Hepatic stellate cell (primary cell): ENCODE results near the gene BCAS3.

Experiments used
- DNase-seq: peaks from one replicate; pipeline ENCODE4 v3.0.0; 2011; ENCODE audit warnings: low spot score

Gene BCAS3

DNA sequence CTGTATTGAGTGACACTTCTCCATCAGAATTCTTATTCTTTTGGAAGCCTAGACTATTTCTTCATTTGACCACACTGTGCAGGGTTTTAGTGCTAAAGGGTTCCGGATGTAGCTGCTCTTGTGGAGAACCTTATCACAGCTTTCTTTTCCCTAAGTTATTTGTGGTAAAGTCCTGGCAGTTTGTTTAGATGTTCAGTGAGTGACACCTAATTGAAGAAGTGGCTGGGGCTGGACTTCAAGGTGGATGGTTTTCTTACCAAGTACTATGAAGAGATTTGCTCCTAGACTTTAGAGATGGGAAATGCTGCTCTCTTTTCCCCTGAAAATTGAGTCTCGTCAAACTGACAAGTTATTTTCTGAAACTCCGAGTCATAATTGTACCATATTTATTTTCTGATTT lies 578.0 kb downstream of the BCAS3 start:
- DNase-seq, result no peak

DNA sequence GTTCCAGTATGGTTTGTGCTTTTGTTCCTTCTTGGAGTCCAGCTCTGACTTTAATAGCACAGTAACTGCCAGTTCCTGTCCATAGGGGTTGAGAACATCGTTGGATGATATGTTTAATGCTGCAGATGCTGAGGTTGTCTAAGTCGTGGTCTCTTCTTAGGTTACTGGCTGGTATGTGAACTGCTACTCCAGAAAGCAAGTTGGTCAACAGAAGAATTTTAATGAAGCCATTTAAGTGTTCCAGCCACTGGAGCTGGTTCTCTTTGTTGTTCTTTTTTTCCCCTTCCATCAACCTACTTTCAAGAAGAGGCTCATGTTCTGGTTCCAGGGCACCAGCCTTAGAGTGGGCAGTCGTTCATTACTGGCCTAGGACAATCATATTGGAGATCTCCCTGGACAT lies 581.7 kb downstream of the BCAS3 start:
- no peak for DNase-seq

DNA sequence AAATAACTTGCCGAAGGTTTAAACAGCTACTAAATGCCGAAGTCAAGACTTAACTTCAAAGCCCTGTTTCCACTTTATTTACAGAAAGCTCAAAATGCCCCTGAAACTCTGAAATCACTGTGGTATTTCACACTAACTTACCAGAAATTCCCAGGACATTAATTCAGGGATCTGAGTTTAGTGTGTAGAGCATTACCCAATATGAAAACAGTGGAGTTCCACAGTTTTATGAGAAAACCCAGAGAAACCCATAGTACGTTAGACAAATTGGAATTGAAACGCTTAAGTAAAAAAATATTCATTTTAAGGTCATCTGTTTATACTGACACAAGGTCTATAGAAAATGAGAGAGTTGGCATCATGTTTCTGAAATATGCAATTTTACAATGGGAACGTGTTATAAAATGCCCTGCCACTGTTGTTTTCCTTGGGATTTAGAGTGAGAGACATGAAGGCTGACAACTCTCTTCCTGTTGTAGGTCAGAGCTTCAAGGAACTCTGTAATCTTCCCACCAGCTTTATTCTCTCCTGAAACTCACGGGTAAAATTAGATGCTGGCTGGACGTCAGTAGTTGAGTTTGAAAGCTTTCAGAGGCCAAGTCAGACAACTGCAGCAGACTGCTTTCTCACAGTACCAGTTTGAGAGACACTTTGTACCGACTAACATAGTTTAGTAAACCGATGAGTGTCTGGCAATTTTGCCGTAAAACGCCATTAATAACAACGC lies 582.6 kb downstream of the BCAS3 start:
- DNase-seq, result peak; percentile 40

DNA sequence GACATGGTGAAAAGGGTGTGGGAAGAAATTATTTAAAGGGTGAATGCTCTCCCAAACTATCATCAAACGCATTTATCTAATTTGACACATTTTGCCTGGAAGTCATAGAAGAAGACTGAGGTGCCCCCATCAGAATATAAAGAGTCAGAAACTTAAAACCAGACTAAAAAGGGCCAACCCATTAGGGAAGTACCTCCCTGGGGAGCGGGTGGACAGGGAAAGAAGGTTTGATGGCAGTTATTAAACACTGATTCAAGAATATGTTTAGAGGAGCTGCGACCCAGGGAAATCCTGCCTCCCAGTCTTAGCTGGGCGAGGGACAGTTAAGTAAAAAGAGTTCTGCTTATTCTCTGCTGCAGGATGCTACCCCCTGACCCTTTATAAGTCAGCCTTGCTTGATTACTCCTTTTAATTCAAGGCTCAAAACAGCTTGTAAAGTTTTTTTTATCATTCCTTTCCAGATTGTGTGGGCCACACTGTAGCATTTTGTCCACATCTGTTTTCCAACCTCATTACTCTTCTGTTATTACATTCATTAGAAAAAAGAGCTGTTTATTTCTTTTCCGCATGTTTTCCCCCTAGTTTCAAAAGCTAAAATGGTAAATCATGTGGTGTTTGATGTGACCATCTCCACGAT lies 583.5 kb downstream of the BCAS3 start:
- no peak for DNase-seq

DNA sequence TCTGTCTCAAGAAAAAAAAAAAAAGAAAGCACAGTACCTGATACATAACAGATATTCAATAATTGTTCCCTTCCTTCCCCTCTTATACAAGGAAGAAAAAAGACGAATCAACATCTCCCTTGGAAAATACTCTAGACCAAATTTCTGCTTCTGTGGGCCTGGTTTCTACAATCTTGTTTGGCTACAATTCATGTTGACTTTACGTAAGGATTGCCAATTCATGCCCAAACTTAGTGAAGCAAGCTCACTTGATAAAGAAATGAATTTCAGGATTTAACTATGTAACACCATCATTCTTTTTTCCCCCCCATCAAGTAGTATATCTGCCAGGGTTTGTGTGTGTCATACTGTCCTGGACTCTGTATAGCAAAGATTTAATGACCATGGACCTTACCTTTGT lies 587.7 kb downstream of the BCAS3 start:
- no peak for DNase-seq

DNA sequence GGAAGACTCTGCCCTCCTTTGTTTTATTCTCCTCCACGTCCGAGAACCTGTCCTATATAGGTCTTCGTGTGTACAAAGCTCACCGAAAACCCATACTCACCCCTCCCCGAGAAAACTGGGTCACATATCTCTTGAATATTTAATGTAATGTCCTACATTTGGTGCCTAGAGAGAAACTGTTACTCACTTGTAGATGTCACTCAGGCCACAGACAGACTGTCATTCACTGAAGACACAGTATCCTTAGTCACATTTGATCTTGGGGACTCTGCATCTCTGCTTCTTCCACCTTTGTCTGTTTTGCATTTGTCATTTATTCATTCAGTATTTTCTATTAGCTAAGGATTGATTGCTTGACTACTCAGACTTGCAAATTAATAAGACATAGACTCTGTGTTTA lies 590.2 kb downstream of the BCAS3 start:
- no peak for DNase-seq

DNA sequence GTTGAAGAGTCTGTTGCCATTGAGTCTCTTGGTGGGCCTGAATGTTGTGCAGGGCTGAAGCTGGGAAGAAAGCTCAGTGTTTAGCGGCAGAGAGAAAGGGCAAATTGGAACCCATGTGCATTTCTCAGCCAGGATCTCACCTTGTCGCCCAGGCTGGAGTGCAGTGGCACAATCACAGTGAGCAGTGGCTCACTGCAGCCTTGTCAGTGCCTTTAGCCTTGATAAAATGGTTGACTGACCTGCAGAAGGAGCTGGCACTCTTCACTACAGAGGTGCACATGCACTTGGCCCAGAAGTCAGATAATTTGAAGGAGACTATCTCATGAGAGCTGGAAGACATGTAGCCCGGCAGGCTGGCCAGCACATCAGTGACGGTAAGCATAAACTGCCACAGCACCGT lies 597.7 kb downstream of the BCAS3 start:
- no peak for DNase-seq

DNA sequence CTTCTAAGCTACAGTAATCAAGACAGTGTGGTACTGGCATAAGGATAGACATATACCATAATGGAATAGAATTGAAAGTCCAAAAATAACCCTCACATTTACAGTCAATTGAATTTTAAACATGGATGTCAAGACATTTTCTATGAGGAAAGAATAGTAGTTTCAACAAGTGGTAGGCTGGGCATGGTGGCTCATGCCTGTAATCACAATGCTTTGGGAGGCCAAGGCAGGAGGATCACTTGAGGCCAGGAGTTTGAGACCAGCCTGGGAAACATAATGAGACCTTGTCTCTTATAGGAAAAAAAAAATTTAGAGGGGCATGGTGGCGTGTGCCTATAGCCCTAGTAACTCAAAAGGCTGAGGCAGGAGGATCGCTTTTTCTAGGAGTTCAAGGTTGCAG lies 599.2 kb downstream of the BCAS3 start:
- DNase-seq, result no peak

DNA sequence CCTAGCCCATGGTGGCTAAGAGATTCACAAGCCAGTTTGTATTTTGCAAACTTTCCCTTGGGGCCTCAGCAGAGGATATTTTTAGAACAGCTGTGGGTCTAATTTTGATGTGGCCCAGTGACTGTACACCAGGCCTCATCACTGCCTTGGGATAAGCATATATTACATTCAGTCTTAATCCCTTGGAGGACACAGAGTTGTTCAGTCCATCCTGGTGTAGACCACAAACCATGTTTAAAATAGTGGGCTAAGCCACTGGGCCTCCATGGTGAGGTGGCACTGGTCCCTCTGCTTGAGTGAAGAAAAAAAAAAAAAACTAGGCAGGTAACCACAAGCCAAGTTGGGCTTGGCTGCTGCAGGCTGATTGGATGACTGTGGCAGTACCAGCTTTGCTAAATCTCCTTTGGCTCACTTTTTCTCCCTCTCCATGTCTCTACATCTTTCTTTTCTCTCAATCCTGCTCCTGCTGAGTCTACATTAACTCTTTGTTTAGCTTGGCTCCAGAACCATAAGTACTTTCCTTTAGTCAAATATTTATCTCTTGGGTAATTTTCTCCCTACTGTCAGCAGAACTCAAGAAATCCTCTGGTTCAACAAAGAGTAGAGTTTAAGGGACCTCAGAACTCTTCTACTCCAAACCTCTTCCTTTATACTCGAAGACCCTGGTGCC lies 602.0 kb downstream of the BCAS3 start:
- peak; percentile 65 for DNase-seq

DNA sequence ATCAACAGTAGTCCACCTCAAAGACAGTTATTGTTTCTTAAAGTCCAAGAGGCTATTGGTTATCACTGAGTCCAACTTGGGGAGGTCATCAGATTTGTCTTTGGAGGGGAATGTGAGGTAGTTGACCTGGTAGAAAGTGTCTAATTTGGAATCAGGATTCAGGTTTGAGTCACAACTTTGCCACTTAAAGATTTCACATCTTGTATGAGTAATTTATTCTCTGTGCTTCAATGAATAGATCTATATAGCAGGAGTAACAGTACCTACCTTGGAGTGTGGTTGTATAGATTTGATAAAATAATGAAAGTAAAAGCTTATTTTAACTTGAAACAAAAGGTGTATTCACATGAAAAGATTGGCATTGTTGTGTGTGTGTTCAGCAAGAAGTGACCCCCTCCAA lies 602.7 kb downstream of the BCAS3 start:
- no peak for DNase-seq

DNA sequence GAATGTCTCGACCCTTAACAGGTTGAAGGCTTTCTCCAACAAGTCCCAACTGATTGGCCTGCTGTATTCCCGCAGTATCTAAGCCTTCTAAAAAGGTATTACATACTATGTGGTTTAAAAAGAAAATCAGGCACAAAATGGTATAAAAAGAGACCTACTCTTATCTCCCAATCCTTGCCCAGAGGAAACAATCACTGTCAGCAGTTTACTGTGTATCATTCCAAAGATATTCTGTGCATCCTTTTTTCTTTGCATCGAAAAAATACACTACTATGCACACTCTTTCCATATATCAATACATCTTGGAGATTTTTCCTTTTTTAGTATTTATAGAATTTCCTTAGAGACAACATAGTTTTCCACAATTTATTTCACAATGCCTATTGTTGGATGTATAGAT lies 603.2 kb downstream of the BCAS3 start:
- no peak for DNase-seq

DNA sequence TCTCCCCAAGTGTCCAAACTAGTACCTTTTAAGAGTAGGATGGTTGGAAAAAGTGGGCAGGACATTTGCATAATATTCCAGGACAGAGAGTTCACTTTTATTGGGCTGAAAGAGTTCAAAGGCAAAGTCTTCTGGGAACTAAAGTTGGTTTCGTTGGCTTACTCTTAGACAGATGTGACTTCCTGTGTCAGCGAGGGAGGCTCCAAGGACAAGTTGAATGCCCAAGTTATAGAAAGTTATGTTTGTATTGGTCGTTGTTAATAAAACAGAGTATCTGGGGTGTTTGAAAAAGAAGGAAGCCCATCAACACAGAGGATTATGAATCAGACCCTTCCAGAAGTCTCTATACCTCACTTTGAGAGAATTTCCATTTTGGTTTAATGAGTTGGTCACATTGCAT lies 604.7 kb downstream of the BCAS3 start:
- DNase-seq, result no peak

DNA sequence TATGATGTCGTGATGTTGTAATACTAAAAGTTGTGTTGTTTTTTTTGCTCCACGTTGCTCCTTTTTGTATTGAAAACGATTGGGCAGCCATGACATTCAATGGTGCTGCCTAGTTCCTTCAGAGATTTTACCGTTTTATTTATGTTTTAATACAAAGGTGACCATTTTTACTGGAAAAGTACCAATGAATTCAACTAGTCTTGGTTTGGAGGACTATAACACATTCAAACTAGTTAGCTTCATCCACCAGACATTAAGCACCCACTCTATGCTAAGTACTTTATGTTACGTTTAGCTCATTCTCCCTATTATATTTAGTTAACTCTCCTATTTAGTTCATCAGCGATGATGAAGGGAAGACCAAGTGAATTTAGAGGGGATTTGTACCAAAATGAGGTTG lies 605.4 kb downstream of the BCAS3 start:
- no peak for DNase-seq

DNA sequence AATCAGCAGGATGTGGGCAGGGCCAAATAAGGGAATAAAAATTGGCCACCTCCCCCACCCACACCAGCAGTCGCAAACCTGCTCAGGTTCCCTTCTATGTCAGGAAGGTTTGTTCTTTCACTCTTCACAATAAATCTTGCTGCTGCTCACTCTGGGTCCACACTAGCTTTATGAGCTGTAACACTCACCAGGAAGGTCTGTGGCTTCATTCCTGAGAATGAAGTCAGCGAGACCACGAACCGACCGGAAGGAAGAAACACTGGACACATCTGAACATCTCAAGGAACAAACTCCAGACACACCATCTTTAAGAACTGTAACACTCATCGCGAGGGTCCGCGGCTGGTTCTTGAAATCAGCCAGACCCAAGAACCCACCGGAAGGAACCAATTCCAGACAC lies 606.5 kb downstream of the BCAS3 start:
- no peak for DNase-seq

DNA sequence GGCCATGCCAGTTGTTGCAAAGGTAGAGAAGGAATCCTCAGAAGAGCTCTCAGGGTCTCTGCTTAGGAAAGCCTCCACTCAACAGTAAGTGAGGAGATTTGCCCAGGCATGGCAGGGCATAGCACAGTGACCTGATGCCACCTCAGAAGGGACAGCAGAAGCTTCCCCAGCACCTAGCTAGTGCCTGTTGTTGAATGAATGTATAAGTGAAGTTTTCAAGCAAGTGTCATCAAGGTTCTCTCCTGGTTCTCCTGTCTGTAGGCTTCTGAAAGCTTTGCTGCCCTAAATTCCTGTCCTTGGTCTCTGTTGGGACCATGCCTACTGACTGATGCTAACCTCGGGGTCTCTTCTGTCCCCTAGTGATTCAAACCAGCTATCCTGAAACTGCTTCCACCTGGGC lies 607.1 kb downstream of the BCAS3 start:
- no peak for DNase-seq

DNA sequence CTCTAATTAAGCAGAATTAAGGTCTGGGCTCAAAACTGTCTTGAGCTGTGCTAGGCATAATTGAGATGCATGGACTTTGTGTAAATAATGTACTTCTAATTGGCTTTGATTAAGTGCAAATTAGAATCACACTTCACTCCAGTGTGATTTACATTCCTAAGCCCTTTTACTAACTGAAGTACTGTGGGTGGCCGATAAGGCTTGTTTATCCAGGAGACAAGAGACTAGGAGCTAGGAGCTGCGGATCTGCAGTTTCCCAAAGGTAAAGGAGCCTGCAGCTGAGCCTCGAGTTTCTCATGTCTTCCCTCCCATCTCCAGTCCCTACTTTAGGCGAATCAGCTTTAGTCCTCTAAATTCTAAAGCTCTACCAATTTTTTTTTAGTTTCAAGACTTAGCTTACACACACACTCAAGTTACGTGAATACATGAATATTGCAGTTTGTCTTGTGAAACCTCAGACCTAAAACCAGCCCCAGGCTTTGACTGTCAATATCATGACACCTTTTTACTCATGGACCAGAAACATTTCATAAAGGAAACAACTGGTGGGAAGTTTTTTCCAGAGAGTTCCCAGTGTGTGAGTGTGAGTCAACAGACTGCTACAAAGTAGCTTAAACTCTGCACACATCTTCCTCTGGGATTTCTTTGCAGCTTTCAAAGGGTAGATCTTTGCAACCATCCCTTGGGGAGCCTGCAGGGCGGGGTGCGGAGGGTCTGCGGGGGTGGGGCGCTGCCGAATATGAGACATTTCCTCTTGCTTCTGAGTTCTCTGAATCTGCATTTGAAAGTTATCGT lies 608.1 kb downstream of the BCAS3 start:
- DNase-seq, result peak; percentile 73

DNA sequence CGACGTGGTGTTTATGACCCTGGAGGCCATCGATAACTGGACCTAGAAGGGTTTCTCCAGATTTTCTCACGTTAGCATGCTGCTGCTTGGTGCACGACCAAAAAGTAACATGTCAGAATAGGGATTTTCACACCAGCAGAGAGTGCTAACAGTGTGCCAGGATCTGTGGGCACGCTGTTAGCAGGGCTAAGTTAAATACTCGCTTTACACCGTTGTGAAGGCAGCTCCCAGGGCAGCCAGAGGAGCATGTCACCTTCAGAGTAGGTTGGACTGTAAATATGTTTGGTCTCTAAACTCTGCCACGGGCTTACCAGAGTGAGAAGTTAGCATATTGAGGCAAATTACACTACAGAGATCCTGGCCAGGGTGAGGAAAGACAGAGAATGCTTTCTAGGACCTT lies 608.8 kb downstream of the BCAS3 start:
- DNase-seq, result no peak

DNA sequence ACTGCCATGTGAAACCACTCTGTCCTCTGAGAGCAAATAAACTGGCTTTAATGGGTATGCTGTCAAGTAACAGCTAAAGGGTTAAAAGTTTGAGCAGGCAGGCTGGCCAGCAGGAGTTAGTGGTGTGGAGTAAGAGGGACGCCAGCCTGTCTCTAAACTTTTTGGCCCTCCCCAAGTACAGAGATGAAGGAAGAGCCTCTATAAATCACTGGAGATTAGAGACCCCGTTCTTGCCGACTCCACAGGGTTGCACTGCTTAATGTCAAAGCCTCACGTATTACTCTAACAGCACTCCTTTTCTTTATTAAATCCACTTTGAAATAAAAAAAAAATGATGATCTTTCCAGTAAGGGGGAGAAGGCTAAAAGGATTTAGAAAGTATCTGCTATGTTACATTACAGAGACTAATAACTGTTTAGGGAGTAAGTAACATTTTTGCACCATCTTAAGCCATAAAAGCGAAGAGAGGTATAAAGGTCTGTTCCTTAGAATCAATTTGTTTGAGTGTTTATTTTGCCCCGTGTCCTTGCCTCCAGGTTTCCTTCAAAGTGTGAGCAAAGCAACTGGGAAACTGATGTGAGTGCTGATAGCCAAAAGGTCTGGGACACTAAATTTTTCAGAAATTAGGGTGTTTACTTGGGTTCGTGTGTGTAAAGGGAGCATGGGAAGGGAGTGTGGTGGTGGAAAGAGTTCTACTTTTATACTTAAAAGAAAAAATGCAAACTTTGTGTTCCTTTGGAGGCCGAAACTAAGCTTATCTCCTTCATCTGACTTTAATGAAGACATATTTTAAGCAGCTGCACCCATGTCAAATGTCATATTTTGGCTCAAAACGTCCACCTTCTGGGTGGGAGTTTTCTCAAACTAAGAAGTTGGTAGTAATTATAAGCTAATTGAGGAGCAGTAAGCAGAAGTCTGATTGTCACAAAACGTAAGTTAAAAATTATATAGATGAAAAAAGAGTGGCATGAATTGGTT lies 612.0 kb downstream of the BCAS3 start:
- DNase-seq, result no peak

DNA sequence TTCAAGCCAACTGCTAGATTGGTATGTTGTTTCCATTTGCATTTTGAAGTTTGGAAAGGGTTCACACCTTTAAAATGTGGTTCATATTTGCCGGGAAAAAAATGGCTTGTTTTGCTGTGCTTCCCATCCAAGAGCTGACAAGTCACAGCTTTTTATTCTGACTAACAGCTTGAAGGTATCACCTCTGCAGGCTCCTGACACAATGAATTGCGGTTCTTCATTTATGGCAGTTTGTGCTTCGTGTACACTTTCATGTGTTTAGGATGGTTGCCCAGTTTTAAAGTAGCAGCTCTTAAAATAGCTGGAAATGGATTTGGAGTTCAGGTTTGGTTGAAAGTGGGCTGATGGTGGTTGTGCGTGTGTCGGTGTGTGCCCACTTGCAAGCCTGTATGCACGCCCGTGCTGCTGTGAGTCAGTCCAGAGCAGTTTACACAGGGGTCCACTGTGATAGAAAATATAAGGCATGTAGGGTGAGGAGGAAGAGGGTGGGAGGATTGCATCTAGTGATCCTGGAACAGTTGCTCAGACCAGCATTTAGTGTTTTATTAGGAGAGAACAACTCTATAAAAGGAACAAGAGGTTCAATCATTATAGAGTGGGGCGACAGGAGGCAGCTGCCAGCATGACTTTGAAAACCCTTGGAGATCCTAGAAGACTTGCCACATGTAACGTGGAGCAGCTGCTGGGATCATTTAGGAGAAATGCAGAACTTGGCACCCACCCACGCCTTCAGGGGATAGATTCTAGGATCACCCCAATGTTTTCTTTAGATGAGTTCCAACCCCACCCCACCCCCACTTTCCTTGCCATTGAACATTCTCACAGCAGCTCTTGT lies 614.0 kb downstream of the BCAS3 start:
- DNase-seq, result no peak

DNA sequence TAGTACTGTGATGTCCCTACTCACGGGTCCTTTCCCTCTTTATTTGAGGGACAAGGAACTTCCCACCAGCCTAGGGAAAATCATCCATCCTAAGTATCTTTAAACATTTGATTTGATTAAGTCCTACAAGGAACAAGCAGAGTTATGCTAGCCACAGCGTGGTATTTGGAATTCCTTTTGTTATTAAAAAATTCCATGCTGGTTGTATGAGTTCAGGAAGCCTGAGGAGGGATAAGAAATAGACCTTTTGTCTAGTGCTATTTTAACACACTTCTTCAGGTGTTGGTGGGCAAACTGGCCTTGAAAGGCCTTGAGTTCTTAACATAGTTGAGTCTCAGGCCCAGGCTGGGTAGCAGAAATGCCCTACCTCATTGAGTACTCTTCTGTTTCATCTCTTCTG lies 616.6 kb downstream of the BCAS3 start:
- DNase-seq, result no peak

DNA sequence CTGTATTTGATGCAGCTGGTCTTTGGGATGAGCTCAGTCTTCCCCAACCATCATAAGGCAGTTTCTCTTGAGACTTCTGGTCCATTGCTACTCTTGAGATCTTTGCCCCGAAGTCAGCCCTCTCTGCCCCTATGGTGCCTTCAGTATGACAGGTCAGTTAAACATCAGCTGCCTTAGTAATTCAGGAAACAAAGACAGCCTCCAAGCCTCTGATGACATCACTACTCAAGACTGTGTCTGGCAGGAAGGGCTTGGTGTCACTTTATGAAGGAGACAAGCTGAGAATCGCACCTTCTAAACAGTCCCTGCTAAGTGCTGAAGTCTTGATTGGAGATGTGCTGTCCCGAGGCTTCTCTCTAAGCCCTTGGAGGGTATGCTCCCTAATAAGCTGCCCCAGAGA lies 617.1 kb downstream of the BCAS3 start:
- DNase-seq, result peak; percentile 59
